ENCODE results near the gene PLCG2.

- TF ChIP-seq EZH2 (IDR thresholded peaks at IDR 0.05; ENCODE audit: insufficient read depth, poor library complexity, severe bottlenecking): no peak
- no peak for TF ChIP-seq EZH2phosphoT487 (IDR thresholded peaks at IDR 0.05; ENCODE audit: insufficient read depth, low read depth)
These were observed 64.1 kb downstream of the PLCG2 start for GRCh38 chr16:81843243-81843582.

Measured in GM23248 (cell line).